IPS-11a (cell line): ENCODE results near the gene RHOH.

Experiments
- H3K4me3 ChIP-seq: one replicate; pipeline ENCODE4 v1.5.1; 2013; ENCODE audit warnings: low read depth, low read length, control low read depth

RHOH gene

GRCh38 chr4:40232610-40233009, 35.8 kb downstream of the RHOH start:
- no peak overlapping the region for H3K4me3 ChIP-seq

GRCh38 chr4:40233227-40233626, 36.4 kb downstream of the RHOH start:
- H3K4me3 ChIP-seq, result no peak overlapping the region

- no peak overlapping the region for H3K4me3 ChIP-seq
Measured at GRCh38 chr4:40234519-40235039, 37.7 kb downstream of the RHOH start.

GRCh38 chr4:40238008-40238699, 41.3 kb downstream of the RHOH start:
- H3K4me3 ChIP-seq, result no peak overlapping the region

- no peak overlapping the region for H3K4me3 ChIP-seq
Measured at GRCh38 chr4:40238700-40239548, 42.1 kb downstream of the RHOH start.

- no peak overlapping the region for H3K4me3 ChIP-seq
Measured at GRCh38 chr4:40240040-40240653, 43.3 kb downstream of the RHOH start.

- no peak overlapping the region for H3K4me3 ChIP-seq
Measured at GRCh38 chr4:40241026-40241425, 44.2 kb downstream of the RHOH start.

- H3K4me3 ChIP-seq, result no peak overlapping the region
Measured at GRCh38 chr4:40241941-40242340, 45.1 kb downstream of the RHOH start.

- no peak overlapping the region for H3K4me3 ChIP-seq
Measured at GRCh38 chr4:40243386-40243948, 46.6 kb downstream of the RHOH start.

GRCh38 chr4:40244606-40245005, 47.8 kb downstream of the RHOH start:
- no peak overlapping the region for H3K4me3 ChIP-seq

- H3K4me3 ChIP-seq, result no peak overlapping the region
Measured at GRCh38 chr4:40245550-40245949, 48.7 kb downstream of the RHOH start.

GRCh38 chr4:40246011-40246900, 49.4 kb downstream of the RHOH start:
- H3K4me3 ChIP-seq, result no peak overlapping the region

GRCh38 chr4:40246938-40247337, 50.1 kb downstream of the RHOH start:
- no peak overlapping the region for H3K4me3 ChIP-seq

- no peak overlapping the region for H3K4me3 ChIP-seq
Measured at GRCh38 chr4:40247350-40247749, 50.5 kb downstream of the RHOH start.

- H3K4me3 ChIP-seq, result no peak overlapping the region
Measured at GRCh38 chr4:40251366-40251765, 54.5 kb downstream of the RHOH start.

- H3K4me3 ChIP-seq, result no peak overlapping the region
Measured at GRCh38 chr4:40253906-40254305, 57.1 kb downstream of the RHOH start.

- no peak overlapping the region for H3K4me3 ChIP-seq
Measured at GRCh38 chr4:40254608-40255392, 58.0 kb downstream of the RHOH start.

GRCh38 chr4:40255393-40256281, 58.8 kb downstream of the RHOH start:
- H3K4me3 ChIP-seq, result no peak overlapping the region

- H3K4me3 ChIP-seq, result no peak overlapping the region
Measured at GRCh38 chr4:40256329-40256728, 59.5 kb downstream of the RHOH start.
